Activated CD4-positive, CD25-positive, alpha-beta regulatory T cell (primary cell): ENCODE results near the gene TMEM150C.

Experiments used
- DNase-seq, 4 experiments: peaks; one replicate each; lab custom pipeline; 2025; lab: John Stamatoyannopoulos, UW

TMEM150C gene

DNA sequence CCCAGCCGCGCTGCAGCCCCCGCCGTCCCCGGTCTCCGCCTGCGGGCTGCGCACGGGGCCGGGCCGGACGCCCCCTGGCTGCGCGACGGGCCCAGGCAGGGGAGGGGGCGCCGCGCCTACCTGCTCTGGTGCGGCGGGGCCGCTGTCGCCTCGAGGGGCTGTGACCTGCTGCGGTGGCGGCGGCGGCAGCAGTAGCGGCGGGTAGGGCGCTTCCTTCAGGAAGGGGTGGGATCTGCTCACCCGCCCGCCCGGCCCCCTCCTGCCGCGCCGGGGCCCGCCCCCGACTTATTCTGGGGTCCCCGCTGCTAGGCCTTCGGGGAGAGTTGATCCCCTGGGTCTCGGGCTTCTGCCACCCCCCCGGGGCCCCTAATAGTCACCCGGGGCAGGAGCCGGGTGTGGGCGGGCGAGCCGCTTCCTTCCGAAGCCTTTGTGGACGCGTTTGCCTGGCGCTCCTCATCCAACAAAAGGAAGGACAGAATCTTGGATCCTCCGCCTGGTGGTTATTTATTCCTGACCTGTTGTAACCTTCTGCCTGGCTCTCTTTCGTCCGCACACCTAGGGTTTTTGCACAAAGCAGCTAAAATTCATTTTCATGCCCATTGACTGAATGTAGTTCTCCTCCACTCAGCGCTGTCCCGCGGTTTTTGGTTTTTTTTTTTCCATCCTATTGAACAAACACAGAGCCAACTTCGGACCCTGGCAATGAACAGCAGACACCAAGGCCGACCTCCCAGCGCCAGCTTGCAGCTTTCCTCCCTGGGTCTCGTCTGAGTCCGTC is at the start of gene TMEM150C:
Gene TMEM150C (minus strand): TSS at position 203 of the 778 bp plus-strand sequence. CDS start 57,331 bp downstream, outside the sequence.
- DNase-seq, result peak in 1 of 4 experiments; percentile 4

DNA sequence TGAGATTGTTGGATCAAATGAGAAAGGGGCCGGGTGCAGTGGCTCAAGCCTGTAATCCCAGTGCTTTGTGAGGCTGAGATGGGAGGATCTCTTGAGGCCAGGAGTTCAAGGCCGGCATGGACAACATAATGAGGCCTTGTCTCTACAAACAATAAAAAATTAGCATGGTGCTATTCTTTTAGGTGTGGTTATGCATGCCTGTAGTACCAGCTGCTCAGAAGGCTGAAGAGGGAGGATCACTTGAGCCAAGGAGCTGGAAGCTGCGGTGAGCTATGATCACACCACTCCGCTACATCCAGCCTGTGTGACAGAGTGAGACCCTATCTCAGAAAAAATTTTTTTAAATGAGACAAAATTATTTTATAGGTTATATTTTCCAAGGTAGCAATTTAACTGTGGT is 49.7 kb upstream of the TMEM150C start:
- no peak for DNase-seq

DNA sequence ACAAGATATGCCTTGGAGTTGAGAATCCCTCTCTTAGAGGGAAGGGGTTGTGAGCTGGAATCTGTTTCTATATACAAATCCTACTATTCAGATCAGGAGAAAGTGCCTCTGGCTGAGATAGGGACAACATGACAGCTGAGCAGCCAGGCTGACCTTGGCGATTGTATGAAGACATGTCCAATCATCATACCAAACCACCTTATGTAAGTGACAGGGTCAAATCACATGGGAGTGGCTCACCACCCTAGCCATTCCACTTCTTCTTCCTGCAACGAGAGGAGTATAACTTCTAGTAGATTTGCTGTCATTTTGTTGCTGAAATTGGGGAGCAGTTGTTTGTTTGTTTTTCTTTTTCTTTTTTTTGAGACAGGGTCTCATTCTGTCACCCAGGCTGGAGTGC is 48.3 kb upstream of the TMEM150C start:
- no peak for DNase-seq

DNA sequence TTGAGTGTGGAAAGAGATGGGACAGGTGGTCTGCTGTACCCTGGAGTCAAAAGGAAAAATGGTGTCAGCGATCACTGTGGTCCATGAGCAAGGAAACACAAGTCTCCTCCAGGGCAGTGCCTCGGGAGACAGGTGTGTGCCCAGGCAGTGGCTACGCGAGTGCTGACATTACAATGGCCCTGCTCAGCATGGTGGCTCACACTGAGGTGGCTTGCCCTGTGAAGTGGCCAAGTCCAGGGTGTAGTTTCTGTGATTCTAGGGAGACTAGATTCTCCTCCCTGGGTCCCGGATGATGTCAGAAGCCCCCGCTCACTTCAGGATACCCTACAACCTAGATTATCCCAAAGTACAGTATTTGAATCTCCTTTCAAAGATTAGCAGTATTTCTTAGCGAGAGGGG is 44.8 kb upstream of the TMEM150C start:
- DNase-seq, result no peak

DNA sequence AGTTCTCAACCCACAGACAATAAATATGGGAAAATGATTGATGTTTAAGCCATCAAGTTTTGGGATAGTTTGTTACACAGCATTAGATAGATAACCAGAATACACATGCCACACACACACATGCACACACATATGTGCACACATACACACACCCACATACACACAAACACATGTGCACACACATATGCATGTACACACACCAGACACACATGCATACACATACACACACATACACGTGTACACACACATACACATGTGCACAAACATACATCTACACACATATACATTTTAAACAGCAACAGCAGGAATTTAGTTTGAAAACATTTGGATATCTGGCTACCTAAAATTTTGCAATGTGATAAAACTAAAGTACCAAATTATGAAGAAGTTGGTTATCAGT is 42.7 kb upstream of the TMEM150C start:
- DNase-seq, result no peak

DNA sequence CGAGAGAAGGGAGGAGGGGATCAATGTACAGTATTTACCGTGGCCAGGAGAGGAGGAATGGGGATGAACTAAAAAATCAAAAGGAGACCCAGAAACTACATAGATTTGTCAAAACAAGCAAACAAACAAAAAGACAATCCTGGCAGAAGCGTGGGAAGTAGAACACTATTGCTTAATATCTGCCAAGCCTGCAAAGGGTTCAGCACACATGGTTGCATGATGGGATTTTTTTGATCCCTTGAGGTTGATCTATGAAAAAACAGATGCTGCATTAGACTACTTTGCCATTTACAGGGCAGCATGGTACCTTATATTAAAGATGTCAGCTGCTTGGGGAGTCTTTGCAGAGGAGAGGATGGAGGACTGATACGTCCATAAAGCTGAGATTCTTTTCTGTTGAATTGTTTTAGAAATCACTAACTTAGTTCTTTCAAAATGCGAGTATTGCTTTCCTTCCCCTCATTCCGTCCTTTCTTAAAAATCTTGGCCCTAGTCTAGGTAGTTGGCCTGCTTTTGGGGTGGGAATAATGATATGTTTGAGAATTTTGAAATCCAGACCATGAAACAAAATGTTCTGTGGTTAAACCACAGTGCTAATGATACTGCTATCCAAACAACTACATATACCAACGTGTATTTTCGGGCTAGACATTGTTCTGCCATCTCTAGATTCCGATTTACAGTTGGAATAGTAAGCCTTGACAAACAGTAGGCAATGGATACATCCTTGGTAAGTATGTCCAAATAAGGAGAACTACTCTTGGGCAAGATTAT is 39.6 kb upstream of the TMEM150C start:
- no peak for DNase-seq

DNA sequence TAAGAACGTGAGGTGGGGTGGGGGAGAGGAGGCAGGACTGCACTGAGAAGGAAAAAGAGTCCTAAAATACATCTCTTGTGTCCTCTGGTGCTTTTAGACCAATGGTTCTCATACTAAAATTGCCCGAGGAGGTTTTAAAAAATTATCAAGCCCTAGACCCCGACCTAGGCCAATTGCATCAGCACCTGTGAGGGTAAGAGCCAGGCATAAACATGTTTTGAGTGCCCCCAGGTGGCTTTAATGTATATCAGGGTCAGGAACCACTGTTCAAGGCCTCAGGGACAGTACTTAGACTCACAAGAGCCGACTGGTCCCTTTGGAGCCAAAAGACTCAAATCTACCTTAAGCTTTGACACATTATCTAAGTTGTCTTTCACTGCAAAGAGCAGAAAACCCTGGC is 37.5 kb upstream of the TMEM150C start:
- no peak for DNase-seq

DNA sequence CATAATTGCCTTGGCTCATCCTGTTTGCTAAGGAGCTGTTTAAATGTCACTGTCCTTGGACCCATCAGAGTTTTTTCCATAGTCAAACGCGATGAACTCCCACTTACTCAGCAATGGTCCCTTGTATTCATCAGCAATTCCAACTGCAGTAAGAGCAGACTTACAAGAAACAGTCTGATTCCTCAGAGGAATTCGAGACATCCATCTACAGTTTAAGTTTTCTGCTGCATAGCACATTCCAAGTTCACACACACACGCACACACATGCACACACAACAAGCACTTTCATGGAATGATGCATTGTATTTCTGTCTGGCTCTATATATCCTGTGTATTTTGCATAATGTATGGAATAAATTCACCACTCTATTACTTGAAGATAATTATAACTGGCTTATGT is 32.7 kb upstream of the TMEM150C start:
- no peak for DNase-seq

DNA sequence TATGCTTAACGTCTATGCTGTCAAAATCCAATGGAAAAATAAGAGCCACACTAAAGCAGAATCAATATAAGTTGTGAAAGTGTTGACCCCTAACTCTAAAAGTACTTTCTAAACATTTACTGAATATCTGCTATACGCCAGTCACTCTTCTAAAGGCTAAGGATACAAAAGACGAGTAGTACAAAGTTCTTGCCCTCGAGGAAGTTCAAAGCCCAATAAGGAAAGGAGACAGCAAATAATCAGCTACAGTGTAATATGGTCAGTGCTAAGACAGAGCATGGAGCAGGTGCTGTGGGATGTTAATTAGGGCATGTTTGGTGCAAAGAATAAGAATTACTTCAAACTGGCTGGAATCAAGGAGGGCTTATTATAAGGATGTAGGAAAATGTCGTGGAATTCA is 31.6 kb upstream of the TMEM150C start:
- DNase-seq, result no peak

DNA sequence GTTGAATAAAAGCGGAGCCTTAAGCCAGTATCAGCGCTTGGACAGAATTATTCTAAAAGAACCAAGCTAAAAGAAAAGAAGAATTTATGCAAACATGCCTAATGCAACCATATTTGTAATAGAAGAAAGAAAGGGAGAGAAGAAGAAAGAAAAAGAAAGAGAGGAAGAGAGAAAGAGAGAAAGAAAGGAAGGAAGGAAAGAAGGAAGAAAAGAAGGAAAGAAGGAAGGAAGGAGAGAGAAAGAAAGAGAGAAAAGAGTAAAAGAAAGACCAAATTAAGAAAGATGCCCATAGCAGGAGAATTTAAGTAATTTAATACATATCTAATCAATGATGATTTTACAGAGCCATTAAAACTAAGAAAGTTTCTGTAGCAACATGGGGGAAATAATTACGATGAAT is 30.9 kb upstream of the TMEM150C start:
- no peak for DNase-seq

DNA sequence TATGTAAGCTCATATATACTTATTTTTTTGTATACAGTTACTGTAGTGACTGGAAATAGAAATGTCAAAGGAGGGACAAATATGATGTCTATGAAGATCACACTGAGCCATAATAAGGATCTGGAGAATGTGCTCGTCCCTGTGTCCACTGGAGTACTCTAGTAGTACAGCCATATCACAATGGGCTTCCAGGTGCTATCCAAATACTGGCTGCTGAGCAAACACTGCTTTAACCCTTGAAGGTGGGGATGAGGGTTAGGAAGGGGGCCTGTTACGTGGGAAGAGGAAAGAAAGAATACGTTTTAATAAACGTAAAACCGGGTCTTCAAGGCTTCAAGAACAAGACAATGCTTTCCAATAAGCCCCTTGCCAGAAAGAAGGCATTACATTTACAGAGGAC is 29.8 kb upstream of the TMEM150C start:
- DNase-seq, result no peak

DNA sequence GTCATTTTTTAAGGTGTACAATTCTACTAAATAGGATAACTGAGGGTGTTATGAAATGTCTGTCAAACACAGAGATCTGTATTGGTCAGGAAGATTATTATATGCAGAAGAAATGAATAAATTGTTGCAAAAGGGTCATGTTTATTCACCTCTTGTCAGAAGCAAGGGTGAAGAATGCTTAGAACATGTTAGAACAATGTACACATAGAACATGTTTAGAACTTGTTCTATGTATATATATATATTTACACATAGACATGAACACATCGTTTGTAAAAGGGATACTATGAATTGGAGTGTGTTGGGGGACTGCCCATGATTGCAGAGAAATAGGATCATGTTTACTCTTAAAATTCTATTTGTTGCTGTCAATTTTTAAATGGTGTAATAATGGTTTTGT is 28.0 kb upstream of the TMEM150C start:
- no peak for DNase-seq

DNA sequence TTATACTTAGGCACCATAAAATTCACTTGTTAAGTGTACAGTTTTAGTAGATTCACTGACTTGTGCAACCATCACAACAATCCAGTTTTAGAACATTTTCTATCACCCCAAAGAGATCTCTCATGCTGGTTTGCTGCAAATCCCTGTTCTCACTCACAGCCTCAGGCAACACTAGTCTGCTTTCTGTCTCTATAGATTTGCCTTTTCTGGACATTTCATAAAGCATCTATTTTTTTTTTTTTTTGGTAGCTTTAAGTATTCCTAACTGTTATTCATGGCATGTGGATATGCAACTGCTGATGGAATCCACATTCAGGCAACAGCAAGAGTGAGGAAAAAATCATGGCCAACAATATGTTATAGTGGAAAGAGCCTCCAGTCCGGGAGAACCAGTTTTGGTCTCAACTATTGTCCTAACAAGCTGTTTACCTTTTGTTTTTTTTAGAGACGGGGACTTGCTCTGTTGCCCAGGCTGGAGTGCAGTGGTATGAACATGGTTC is 27.0 kb upstream of the TMEM150C start:
- no peak for DNase-seq

DNA sequence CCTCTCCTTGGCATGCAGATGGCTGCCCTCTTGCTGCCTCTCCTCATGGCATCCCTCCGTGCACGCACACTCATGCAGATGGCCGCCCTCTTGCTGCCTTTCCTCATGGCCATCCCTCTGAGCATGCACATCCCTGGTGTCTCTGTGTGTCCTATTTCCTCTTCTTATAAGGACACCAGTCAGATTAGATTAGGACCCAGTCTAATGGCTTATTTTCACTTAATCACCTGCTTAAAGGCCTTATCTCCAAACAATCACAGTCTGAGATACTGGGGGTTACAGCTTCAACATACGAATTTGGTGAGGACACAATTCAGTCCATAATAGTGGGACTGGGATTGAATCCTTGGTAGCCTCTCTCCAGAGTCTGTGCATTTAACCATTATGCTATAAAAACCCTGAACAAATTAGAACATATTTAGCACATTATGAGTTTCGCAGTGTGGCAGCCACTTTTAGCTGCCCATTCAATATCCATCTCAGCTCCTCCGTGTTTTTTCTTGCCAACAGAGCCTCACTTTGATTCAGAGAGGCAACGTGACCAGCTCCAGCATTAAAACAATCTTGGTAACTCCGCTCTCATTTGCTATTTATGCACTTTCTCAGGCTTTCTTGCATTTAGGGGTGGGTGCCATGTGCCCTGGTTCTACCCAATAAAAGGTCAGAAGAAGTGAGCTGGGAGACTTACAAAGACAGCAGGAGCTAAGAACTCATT is 26.2 kb upstream of the TMEM150C start:
- no peak for DNase-seq

DNA sequence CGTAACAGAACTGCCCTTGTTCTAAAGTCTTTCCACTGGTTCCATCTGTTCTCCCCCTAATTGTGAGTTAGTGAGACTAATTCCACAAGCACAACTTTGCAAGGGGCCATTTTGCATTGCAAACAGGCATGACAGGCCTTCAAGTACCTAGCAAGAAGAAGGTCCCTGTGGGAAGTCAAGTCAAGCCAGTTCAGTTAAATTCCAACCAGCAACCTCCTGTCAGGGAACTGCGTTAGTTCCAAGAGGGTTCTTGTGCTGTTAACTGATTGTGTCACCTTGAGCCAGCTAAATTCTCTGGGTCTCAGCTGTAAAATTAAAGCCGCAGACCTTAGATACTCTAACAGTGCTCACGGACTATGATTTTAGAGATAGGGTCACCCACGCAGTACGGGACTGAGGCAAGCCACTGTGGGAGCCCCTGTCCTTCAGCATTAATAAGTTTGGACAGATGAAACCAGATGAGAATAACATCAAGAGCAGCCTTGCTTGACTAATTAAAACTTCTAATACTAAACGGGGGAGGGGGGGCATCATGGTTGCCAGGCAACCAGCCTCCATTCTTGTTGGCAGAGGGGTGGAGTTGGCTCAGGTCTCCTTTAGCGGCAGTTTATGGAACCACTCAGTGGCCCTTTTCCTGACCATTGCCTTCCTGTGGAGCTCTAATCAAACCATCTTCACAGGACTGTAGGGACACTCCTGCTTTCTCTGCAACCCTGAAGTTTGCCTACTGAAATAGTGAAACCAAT is 24.1 kb upstream of the TMEM150C start:
- no peak for DNase-seq

DNA sequence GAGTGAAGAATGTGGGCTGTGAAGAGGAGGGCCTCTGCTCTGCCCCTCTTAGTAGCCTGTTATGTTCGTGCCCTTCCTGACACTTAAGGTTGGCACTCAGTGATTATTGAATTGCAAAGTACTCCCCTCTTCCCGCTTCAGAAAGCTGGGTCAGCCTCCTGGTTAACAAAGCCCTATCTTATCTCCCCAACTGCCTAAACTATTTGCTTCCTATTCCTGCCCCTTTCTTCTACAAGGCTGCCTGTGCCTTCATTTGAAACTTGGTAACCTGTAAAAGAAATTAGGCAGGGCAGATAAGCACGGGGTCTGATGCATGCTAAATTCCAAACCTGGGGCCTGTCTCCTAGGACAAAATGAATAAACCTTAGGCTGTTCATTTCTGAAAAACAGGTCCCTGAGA is 23.1 kb upstream of the TMEM150C start:
- DNase-seq, result no peak

DNA sequence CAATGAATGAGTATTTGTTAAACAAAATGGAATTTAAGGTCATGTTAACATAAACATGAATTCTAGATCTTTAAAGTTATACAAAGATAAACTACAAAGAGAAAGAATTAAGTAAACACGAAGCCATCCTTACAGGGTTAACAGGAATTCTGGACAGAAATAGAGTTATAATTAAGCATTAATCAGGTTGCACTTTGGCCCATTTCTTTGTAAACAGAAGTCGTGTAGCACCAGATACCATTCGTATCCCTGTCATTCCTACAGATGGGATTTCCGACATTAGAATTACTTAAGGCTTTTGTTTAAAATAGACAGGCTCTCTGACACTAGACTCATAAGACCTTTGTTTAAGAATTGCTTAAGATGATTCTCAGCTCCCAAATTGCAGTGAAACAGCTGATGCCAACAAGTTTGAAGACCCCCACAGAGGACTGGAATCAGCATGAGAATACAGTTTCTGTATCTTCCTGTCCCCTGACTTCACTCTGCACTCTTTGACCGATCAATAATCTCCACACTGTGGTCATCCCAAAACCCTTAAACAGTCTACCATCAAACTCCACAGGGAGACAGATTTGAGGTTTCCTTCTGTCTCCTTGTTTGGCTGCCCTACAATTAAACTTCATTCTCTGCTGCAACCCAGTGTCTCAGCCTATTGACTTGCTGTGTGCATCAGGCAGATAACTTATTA is 22.3 kb upstream of the TMEM150C start:
- DNase-seq, result no peak

DNA sequence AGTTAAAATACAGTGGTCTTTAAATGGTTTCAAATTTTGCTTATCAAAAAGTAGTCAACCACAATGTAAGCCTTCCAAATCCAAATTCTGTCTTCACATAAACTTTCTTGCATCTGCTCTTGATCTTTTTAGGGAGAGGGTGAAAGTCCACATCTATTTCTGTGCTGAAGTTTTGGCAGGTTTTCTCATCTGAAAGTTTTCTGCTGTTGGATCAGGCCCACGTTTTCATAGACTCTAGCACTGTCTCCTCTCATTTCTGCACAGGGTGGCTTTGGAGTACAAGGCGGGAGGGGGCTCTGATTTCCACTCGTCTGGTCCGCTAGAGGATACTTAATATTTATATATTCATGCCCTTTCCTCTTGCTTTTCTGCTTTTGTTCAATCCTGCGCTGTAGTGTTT is 18.1 kb upstream of the TMEM150C start:
- DNase-seq, result no peak

DNA sequence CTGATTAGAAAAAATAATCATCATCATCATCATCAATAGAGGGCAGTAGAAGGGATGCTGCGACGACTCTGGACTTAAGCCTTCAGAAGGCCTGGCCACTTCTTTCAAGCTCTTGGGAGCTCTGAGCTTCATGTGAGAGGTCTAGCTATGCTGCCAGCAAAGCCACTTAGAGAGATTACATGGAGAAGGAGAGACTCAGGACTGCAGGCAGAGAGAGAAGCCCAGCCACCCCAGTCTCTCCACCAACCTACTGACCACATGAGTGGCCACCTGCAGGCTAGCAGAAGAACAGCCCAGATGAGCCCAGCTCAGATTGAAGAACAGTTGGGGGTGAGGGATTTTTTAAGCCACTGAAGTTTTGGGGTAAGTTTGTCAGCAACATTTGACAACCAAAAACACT is 17.1 kb upstream of the TMEM150C start:
- DNase-seq, result no peak

DNA sequence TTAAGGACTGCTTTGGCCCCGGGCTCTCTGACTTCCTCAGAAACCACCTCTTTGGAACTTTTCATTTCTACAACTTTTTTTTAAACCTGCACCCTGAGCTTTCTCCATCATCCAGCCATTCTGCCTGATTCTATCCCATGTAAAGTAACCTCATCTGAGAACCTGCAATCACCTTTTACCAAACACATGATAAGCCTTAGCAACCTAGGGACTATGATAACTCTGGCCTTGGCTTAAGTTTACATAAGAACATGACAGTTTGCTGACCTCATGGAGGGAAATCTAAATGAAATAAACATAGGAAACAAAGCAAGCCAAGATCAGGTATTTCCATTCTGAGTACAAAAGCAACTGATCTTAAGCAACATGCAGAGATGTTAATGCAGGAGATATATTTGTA is 15.7 kb upstream of the TMEM150C start:
- DNase-seq, result no peak

DNA sequence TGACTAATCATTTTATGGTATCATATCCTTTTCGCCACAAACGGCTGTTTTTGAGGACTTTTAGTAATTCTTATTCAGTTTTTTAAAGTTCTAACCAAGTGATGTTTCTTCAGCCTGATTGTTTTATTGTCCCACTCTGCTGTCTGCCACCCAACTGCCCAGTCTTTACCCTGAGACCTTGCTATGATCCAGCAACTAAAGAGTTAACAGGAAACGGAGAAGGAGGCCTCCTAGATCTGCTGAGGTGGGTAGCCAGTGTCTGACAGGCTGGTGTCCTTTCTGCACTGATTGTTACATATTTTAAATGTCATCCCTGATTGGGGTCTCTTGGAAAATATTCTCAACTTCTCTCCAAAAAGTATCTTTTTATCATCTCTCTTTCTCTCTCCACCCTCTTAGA is 7.9 kb upstream of the TMEM150C start:
- DNase-seq, result no peak
